ENCODE measurements around the gene OGFR. TPM values are rescaled to one million over a fixed set of nuclear protein-coding genes. Genes with fewer than 3 reads are reported as not detected.
A peak's percentile ranks its signal among the peaks of the same experiment; 100 is the strongest.

Gene OGFR
- total and polyA plus RNA-seq, 7 donors = 11.6 to 21.6 (median 19.2) TPM

DNA sequence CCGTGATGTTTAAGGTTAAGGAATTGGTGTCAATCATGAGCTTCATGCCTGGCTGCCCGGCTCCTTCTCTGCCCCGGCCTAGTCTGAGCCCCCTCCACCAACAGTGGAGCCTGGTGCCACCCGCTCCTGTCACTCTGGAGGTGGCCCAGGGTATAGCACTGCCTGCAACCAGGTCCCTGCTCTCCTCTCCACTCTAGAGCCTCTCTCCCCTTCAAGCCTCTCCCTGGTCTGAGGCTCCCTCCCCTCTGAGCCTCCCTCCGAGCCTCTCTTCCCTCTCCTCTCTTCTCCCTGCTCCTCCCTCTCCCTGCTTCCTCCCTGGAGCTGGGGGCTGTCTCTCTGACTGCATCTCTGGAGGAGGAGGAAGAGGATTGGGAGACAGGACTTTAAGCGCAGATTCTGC is 39.6 kb upstream of the OGFR start:
- no peak overlapping the region for H3K4me3 ChIP-seq
- H3K9me3 ChIP-seq = no peaks in the 10 kb centered on the region
- intact Hi-C loops (cut with DNase I) = loop anchor here in 1 of 2 donors (5.0 kb wide), 1 partner anchor 48 kb away; no protein-coding TSS in a partner anchor
- 66 to 74% (median 74%) methylated on average over 6 of the region's 6 CpGs for WGBS, 3 donors
- no peaks in the 10 kb centered on the region for H3K36me3 ChIP-seq (ENCODE audit: insufficient read depth in 1 of 2, low read depth in 1 of 2)
- H3K4me1 ChIP-seq = no peaks in the 10 kb centered on the region
- H3K27ac ChIP-seq = no peak overlapping the region
- no peak for TF ChIP-seq CTCF (IDR thresholded peaks at IDR 0.05)
- DNase-seq (no peak), ATAC-seq (no peak)
- H3K27me3 ChIP-seq (ENCODE audit: insufficient read depth in 3 of 3, low read length in 2 of 3) = peaks cover 0 to 48% (median 14%) of the 10 kb centered on the region in 3 donors

GRCh38 chr20:62765432-62766070 is 39.1 kb upstream of the OGFR start:
- ATAC-seq (no peak), DNase-seq (peak; percentile 8 to 28)
- TF ChIP-seq CTCF (IDR thresholded peaks at IDR 0.05) = no peak
- H3K27ac ChIP-seq = no peak overlapping the region
- no peaks in the 10 kb centered on the region for H3K36me3 ChIP-seq (ENCODE audit: insufficient read depth in 1 of 2, low read depth in 1 of 2)
- H3K27me3 ChIP-seq (ENCODE audit: insufficient read depth in 3 of 3, low read length in 2 of 3) = peaks cover 0 to 52% (median 17%) of the 10 kb centered on the region in 3 donors
- no peaks in the 10 kb centered on the region for H3K9me3 ChIP-seq
- no peaks in the 10 kb centered on the region for H3K4me1 ChIP-seq
- intact Hi-C loops (cut with DNase I) = loop anchor here in 1 of 2 donors (5.0 kb wide), 1 partner anchor 48 kb away; no protein-coding TSS in a partner anchor
- 80 to 81% (median 81%) methylated on average over 13 to 15 of the region's 15 CpGs for WGBS, 3 donors
- no peak overlapping the region for H3K4me3 ChIP-seq

GRCh38 chr20:62766071-62766450 is 38.6 kb upstream of the OGFR start:
- Histone ChIP-seq H3K4me1 (no peaks in the 10 kb centered on the region), H3K27me3 (ENCODE audit: insufficient read depth in 3 of 3, low read length in 2 of 3) (peaks cover 0 to 51% (median 22%) of the 10 kb centered on the region in 3 donors), H3K36me3 (ENCODE audit: insufficient read depth in 1 of 2, low read depth in 1 of 2) (no peaks in the 10 kb centered on the region), H3K27ac (no peak overlapping the region), H3K9me3 (no peaks in the 10 kb centered on the region), H3K4me3 (no peak overlapping the region)
- no peak for TF ChIP-seq CTCF (IDR thresholded peaks at IDR 0.05)
- no peak for ATAC-seq
- intact Hi-C loops (cut with DNase I) = loop anchor here in 1 of 2 donors (5.0 kb wide), 1 partner anchor 49 kb away; no protein-coding TSS in a partner anchor
- peak; percentile 2 to 28 for DNase-seq
- 57 to 62% (median 59%) methylated on average over 10 of the region's 10 CpGs for WGBS, 3 donors

DNA sequence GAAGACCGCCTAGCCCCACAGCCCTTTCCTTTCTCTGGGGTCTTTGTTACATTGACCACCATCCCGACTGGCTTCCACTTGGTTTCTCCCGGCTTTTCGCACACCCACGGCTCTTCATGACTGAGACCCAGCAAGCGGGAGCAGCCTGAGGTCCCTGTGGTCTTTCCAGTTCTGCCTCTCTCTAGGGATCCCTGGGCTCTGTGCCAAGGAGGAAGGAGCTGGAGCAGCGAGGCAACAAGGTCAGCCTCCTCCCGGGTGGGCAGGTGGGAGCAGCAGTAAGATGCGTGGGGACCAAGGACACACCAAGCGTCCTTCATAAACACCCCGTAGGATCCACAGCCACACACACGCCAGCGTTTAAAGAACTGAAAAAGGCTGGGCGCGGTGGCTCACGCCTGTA is 37.9 kb upstream of the OGFR start:
- no peaks in the 10 kb centered on the region for H3K4me1 ChIP-seq
- H3K9me3 ChIP-seq = no peaks in the 10 kb centered on the region
- DNase-seq (peak; percentile 5 to 29), ATAC-seq (no peak)
- H3K27ac ChIP-seq = no peak overlapping the region
- H3K4me3 ChIP-seq = no peak overlapping the region
- H3K27me3 ChIP-seq (ENCODE audit: insufficient read depth in 3 of 3, low read length in 2 of 3) = peaks cover 0 to 52% (median 22%) of the 10 kb centered on the region in 3 donors
- intact Hi-C loops (cut with DNase I) = loop anchor here in 1 of 2 donors (5.0 kb wide), 1 partner anchor 49 kb away; no protein-coding TSS in a partner anchor
- TF ChIP-seq CTCF (IDR thresholded peaks at IDR 0.05) = no peak
- H3K36me3 ChIP-seq (ENCODE audit: insufficient read depth in 1 of 2, low read depth in 1 of 2) = no peaks in the 10 kb centered on the region
- WGBS, 3 donors = 69 to 72% (median 69%) methylated on average over 16 of the region's 16 CpGs
